KOPT-K1 (cell line): ENCODE measurements around the gene EXD3.

Experiments
- H3K27ac ChIP-seq: fragments of 200-600 bp; sonication (generic); 2 replicates; pipeline ENCODE4 v1.5.1; 2016; ENCODE audit warnings: antibody characterized with exemption, mild to moderate bottlenecking, low read depth, low read length; ENCODE audit not compliant: poor library complexity, severe bottlenecking
- H3K36me3 ChIP-seq: fragments of 200-600 bp; sonication (generic); 2 replicates; pipeline ENCODE4 v1.5.1; 2017; ENCODE audit warnings: antibody characterized with exemption, mild to moderate bottlenecking, low read length, moderate library complexity; ENCODE audit not compliant: insufficient read depth
- H3K9me3 ChIP-seq: fragments of 200-600 bp; sonication (generic); 2 replicates; pipeline ENCODE4 v1.5.1; 2017; ENCODE audit warnings: antibody characterized with exemption, low read length, mild to moderate bottlenecking; ENCODE audit not compliant: insufficient read depth, poor library complexity, severe bottlenecking

Gene EXD3

DNA sequence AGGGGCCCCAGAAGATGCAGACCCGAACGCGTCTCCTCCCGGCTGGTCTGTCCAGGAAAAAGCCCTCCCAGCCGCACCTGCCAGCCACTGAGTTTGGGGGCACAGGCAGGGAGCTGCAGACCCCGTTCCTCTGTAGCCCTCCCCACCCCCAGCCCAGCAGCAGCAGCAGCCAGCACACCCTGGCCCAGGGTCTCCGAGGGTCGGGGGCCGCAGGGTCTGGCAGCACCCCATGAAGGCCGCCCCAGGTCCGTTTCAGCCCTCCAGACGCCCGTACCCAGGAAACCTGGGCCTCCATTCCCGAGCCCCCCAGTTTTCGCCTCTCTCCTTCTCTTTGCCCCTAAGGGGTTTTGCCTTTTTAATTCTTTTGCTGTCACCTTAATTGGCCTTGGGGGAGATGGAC lies 19.7 kb downstream of the EXD3 start:
- H3K9me3 ChIP-seq, result no peaks in the 10 kb centered on the region
- H3K27ac ChIP-seq, result no peak overlapping the region
- H3K36me3 ChIP-seq, result no peaks in the 10 kb centered on the region

DNA sequence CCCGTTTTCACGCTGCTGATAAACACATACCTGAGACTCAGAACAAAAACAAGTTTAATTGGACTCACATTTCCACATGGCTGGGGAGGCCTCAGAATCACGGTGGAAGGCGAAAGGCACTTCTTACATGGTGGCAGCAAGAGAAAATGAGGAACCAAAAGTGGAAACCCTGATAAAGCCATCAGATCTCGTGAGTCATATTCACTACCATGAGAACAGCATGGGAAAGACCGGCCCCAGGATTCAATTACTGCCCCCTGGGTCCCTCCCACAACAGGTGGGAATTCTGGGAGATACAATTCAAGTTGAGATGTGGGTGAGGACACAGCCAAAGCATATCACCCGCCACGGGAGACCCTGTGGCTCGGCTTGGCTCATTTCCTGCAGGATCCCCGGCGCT lies 20.2 kb downstream of the EXD3 start:
- H3K9me3 ChIP-seq, result no peaks in the 10 kb centered on the region

DNA sequence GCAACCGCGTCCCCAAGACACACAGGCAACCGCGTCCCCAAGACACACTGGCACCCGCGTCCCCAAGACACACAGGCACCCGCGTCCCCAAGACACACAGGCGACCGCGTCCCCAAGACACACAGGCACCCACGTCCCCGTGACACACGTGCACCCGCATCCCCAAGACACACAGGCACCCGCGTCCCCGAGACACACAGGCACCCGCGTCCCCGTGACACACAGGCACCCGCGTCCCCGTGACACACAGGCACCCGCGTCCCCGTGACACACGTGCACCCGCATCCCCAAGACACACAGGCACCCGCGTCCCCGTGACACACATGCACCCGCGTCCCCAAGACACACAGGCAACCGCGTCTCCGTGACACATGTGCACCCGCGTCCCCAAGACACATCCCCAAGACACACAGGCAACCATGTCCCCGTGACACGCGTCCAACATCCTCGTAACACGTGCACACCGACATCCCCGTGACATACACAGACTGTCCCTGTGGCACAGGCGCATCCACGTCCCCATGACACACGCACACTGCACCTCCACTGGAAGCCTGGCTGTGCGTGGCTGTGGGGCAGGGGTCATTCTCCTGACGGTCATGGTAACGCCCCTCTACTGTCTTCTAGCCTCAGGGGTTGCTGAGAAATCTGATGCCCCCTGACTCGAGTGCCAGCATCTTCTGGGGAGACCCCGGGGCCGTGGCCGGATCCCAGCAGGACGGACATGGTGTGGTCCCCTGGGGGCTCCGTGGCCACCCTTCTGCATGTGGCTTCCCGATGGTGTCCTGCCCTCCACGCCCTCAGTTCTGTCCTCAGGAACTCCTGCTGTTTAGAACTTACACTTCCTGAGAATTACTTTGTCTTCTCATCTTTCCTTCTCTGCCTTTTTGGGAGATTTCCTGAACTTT lies 24.1 kb downstream of the EXD3 start:
- no peaks in the 10 kb centered on the region for H3K36me3 ChIP-seq
- no peaks in the 10 kb centered on the region for H3K9me3 ChIP-seq
- no peak overlapping the region for H3K27ac ChIP-seq

More for the DNA sequence above, 20.2 kb downstream of the EXD3 start:
- Histone ChIP-seq H3K27ac (no peak overlapping the region), H3K36me3 (no peaks in the 10 kb centered on the region)

- Histone ChIP-seq H3K36me3 (no peaks in the 10 kb centered on the region), H3K9me3 (no peaks in the 10 kb centered on the region), H3K27ac (no peak overlapping the region)
These were observed 25.1 kb downstream of the EXD3 start for GRCh38 chr9:137397675-137398423.

DNA sequence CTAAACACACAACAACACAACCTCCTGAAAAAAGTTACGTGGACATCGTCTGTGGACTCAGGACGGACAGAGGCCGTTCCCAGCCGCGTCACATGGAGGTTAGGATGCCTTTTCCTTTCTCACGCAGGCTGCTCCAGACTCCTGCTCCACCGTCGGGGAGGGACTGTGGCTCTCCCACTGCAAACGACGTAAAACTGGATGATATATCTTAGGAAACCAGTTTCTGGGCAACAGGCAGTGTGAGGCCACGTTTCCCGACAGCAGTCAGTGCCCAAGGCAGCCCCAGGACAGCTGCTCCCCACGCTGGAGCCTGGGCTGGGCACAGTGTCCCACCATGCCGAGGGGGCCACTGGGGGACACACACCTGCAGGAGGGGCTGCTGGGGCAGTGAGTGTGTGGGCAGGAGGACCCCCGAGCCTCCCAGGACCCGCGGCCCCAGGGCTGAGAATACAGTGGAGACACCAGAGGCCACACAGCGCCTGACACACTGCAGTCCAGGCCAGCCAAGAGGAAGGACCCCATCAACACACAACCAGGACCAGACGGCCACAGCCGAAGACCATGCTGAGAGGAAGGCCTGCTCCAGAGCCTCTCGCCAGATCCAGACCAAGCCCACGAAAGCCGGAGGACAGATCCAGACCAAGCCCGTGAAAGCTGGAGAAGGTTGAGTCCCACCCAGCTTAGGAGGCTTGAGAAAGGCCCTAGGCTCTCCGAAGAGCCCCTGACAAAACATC lies 26.2 kb downstream of the EXD3 start:
- no peaks in the 10 kb centered on the region for H3K9me3 ChIP-seq
- H3K27ac ChIP-seq, result no peak overlapping the region
- no peaks in the 10 kb centered on the region for H3K36me3 ChIP-seq

DNA sequence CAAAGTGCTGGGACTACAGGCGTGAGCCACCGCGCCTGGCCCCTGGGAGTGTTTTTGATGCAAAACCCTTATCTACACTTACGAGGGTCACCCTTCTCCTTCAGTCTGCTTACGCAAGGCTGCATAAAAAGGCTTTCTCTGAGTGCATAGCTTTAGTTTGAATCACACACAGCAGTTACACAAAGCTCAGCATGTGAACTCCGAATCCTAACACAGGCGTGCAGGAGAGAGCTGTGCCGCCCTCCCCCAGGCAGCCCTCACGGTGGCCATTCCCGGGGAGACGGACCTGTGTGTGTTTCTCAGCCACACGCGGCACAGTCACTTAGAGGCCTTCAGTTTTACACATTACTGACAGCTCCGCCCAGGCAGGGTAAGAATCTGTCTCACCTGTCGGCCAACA lies 26.7 kb downstream of the EXD3 start:
- no peak overlapping the region for H3K27ac ChIP-seq
- H3K9me3 ChIP-seq, result no peaks in the 10 kb centered on the region
- H3K36me3 ChIP-seq, result no peaks in the 10 kb centered on the region

GRCh38 chr9:137395666-137396010 lies 27.3 kb downstream of the EXD3 start:
- Histone ChIP-seq H3K9me3 (no peaks in the 10 kb centered on the region), H3K36me3 (no peaks in the 10 kb centered on the region), H3K27ac (no peak overlapping the region)

DNA sequence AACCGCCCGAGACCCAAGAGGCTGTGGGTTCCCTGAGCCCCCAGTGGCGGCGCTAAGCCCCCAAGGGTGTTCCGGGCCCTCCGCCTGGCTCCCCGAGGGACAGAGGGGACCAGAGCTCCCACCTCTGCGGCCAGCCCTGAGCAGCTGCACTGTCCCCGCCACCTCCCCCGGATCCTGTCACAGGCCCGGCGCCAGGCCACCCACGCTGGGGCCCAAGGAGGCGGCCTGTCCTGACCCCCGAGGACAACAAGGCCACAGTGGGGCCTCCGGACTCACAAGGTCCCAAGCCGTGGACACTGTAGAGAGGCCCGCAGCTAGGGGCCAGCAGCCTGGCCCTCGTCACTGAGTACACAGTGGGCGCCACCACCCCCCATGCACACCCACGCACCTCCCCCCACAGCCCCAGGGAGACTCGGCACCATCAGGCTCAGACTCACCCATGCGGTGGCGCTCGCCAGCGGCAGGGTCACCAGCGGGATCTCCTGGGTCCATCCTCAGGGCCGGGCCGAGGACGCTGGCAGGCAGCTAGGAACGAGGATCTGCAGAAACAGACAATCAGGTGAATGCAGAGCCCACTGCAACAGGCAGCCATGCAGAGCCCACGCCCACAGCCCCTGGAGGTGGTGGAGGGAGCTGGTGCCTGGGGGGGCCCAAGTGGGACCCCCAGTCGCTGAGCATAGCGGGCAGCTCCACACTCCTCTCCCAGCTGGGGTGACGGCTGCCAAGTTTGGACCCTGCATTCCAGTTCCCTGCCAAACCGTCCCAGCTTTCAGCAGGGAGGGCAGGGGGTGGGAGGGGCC lies 27.9 kb downstream of the EXD3 start:
- H3K9me3 ChIP-seq, result no peaks in the 10 kb centered on the region
- H3K27ac ChIP-seq, result no peak overlapping the region
- no peaks in the 10 kb centered on the region for H3K36me3 ChIP-seq

- Histone ChIP-seq H3K36me3 (no peaks in the 10 kb centered on the region), H3K9me3 (no peaks in the 10 kb centered on the region), H3K27ac (no peak overlapping the region)
These were observed 29.5 kb downstream of the EXD3 start for GRCh38 chr9:137393176-137394150.

DNA sequence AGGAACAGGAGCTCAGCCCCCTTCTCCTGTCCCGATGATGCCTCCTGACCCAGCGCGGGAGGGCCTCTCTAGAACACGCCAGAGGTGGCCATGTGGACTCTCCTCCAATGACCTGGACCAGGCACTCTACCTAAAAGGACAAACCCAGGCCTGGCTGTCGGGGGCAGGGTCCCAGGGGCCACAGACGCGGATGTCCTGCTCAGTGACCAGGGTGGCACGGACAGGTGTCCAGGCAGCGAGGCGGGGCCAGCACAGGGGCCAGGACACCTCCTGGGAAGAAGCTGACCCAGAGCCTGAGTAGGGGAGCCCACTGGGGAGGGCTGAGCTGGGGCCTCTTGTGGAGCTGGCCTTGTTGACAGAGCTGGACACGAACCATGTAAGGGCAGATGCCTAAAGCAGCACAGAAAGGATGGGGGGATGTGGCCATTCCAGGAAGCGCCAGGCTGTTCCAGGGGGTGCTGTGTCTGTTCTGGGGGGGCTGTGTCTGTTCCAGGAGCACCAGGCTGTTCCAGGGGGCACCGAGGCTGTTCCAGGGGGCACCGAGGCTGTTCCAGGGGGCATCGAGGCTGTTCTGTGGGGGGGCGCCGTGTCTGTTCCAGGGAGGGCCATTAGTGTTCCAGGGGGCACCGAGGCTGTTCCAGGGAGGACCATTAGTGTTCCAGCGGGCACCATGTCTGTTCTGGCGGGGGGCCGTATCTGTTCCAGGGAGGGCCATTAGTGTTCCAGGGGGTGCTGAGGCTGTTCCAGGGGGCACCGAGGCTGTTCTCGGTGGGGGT lies 30.5 kb downstream of the EXD3 start:
- no peak overlapping the region for H3K27ac ChIP-seq
- H3K9me3 ChIP-seq, result no peaks in the 10 kb centered on the region
- no peaks in the 10 kb centered on the region for H3K36me3 ChIP-seq

DNA sequence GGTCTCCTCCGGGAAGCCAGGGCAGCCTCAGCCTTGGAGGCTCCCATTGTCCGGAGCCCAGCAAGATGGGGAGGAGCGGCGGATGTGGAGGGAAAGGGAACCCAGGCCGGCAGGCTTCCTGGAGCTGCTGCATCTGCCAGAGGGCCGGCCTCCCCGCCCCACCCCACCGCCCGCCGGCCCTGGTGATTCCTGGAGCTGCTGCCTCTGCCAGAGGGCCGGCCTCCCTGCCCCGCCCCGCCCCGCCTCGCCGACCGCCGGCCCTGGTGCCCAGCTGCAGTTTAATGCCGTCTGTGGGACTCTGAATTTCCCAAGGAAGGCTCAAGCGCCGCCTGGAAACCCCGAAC lies 31.6 kb downstream of the EXD3 start:
- H3K9me3 ChIP-seq, result no peaks in the 10 kb centered on the region
- no peaks in the 10 kb centered on the region for H3K36me3 ChIP-seq
- no peak overlapping the region for H3K27ac ChIP-seq

DNA sequence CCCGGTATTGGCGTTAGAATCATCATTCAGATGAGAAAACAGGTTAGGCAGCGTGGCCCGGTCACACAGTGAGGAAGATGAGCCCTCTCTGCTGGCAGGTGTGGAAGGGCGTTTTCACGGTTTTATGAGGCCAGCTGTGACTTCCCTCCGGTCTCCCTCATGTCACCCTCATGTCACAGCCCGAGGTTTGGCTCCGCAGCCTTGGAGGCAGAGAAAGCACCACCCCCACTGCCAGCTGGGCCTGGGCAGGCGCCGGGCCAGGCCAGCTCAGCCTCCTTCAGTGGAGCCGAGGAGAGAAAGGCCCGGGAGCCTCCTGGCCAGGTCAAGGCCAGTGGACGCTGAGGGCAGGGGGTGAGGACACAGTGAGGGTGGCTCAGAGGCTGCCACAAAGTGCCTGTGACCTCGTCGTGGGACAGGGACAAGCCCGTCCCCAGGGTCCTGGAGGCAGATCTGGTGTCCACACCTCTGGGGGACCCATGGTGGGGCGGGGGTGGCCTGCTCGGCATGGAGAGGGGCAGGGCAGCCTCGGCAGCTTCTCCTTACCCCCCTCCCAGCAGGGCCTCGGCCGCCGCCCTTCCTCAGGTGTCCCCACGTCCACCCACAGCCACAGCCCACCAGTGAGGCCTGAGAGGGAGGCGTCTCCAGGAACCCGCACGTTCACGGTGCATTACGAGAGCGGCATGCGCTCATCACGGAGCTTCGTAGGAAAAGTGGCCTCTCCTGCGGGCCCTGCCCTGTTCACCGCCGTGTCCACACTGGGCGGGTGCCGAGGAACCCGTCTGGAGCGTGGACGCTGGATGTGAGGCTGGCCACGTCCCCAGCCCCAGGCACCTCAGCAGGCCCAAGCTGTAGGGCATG lies 32.2 kb downstream of the EXD3 start:
- H3K27ac ChIP-seq, result no peak overlapping the region
- no peaks in the 10 kb centered on the region for H3K9me3 ChIP-seq
- H3K36me3 ChIP-seq, result no peaks in the 10 kb centered on the region

- Histone ChIP-seq H3K27ac (no peak overlapping the region), H3K36me3 (no peaks in the 10 kb centered on the region), H3K9me3 (no peaks in the 10 kb centered on the region)
These were observed 33.6 kb downstream of the EXD3 start for GRCh38 chr9:137389428-137389746.
